Transverse colon (tissue), 4 donors: ENCODE results near the gene KRTAP10-1. TPM values are rescaled to one million over a fixed set of nuclear protein-coding genes. Genes with fewer than 3 reads are reported as not detected.

Experiments
- DNase-seq: peaks from one replicate; pipeline ENCODE4 v3.0.0-alpha.2; 2019
- H3K27ac ChIP-seq, 4 donors: fragments of 200-600 bp; sonication (generic); 2 replicates each; pipeline ENCODE4 v1.5.1; 2016 to 2018; ENCODE audit warnings: inconsistent platforms in 4 of 4
- H3K27me3 ChIP-seq: fragments of 200-600 bp; sonication (generic); 2 replicates; pipeline ENCODE4 v1.5.1; 2017; ENCODE audit warnings: inconsistent platforms
- H3K36me3 ChIP-seq, 4 donors: fragments of 200-600 bp; sonication (generic); 2 replicates each; pipeline ENCODE4 v1.5.1; 2017 to 2019; ENCODE audit warnings: inconsistent platforms in 4 of 4
- H3K4me1 ChIP-seq, 4 donors: fragments of 200-600 bp; sonication (generic); 2 replicates each; pipeline ENCODE4 v1.5.1; 2017 to 2020; ENCODE audit warnings: inconsistent platforms in 4 of 4
- H3K4me3 ChIP-seq, 4 donors: fragments of 200-600 bp; sonication (generic); 1 replicate in 1 of 4; 2 replicates in 3 of 4; pipeline versions ENCODE4 v1.5.1 to v1.6.1; 2017 to 2019; ENCODE audit warnings: inconsistent platforms in 4 of 4
- H3K9me3 ChIP-seq, 2 donors: fragments of 200-600 bp; sonication (generic); 2 replicates each; pipeline ENCODE4 v1.5.1; 2017 to 2019; ENCODE audit warnings: inconsistent platforms in 2 of 2
- EP300 ChIP-seq: sonication (generic); formaldehyde crosslinking; IDR thresholded peaks from one replicate; pipeline ENCODE4 v1.6.1; 2017; ENCODE audit warnings: antibody characterized with exemption, low read depth
- POLR2A ChIP-seq: fragments of 450-650 bp; IDR thresholded peaks from one replicate; pipeline ENCODE4 v1.6.1; 2016; ENCODE audit warnings: antibody characterized with exemption, mild to moderate bottlenecking, moderate library complexity
- POLR2AphosphoS5 ChIP-seq, 3 donors: sonication (generic); formaldehyde crosslinking; IDR thresholded peaks; one replicate each; pipeline ENCODE4 v1.6.1; 2016; ENCODE audit warnings: antibody characterized with exemption in 3 of 3
- WGBS, 2 donors: methylation state at CpG; one replicate each; pipeline ENCODE4 v1.1.5; 2018; ENCODE audit warnings: low coverage in 1 of 2; 5-methylcytosine and 5-hydroxymethylcytosine counted together
- in situ Hi-C, 4 donors: fragments of 200-750 bp; cut with MboI; loops; one replicate each; pipeline versions ENCODE4 v1.15.0 to v1.15.1; 2017; ENCODE audit warnings: low sequenced_read_pairs in 3 of 4, low pct_ligation_motif_present in 1 of 4, low pct_unique_long_range_greater_than_20kb in 1 of 4
- intact Hi-C: fragments of 100-400 bp; cut with DNase I; formaldehyde crosslinking; loops from one replicate; pipeline ENCODE4 v1.15.1; 2023; ENCODE audit warnings: low total_unique reads
- total RNA-seq, 4 donors: library from RNA; depleted of rRNA; stranded (reverse); fragments of >200 nt; gene quantifications; one replicate each; pipeline ENCODE4 v1.1.0, GENCODE V29; 2016
- TF ChIP-seq, protein P1 (sequence below), 5 experiments: fragments of 200-600 bp in 3 of 5; fragments of 450-650 bp in 2 of 5; sonication (generic) in 3 of 5; IDR thresholded peaks; 1 replicate in 2 of 5; 2 replicates in 3 of 5; pipeline ENCODE4 v1.5.1; 2016 to 2017; ENCODE audit warnings: antibody characterized with exemption in 5 of 5, inconsistent platforms in 3 of 5, mild to moderate bottlenecking in 2 of 5, moderate library complexity in 1 of 5

Gene KRTAP10-1
- total RNA-seq: not detected

DNA sequence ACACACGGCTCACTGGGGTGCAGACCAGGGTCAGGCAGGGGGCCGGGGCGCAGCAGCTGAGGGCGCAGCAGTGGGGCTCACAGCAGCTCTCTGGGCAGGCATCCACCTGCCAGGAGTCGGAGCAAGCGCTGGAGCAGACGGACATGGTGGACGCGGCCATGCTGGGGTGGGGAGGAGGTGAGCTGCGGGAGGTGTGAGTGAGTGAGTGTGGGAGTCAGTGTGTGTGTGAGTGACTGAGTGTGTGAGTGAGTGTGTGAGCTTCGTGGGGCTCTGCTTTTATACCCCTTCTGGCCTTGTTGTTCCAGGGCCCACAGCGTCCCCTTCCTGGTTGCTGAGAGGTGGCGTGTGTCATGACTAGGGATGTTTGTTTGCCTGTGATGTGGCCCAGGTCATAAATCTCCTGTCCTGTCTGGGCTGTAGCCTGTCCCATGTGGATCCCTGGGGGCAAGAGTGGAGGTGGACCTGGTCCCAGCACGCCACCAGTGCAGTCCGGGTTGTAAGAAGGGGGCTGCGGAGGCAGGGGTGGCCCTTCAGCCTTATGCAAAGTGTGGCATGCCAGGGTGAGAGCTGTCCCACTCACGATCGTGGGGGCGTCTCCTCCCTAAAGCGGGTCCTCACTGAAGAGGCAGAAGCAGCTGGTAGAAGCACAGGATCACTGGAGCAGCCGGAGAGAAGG, at the start of gene KRTAP10-1:
Gene KRTAP10-1, minus strand, starts transcription at position 205 of the 676 bp plus-strand sequence. Its CDS starts 45 bp downstream, at position 160.
- Histone ChIP-seq H3K27ac (no peak within 1 kb of the TSS), H3K4me1 (no peaks in the 10 kb centered on the region), H3K4me3 (no peak within 1 kb of the TSS), H3K9me3 (peaks cover 0 to 4% of the 10 kb centered on the region in 2 donors), H3K27me3 (peaks cover 6% of the 10 kb centered on the region), H3K36me3 (no peaks in the 10 kb centered on the region)
- WGBS, 2 donors: 75% methylated on average over 18 of the region's 21 CpGs; no CpG with 5 or more reads in 1 of the 2 donors
- DNase-seq: no peak
- intact Hi-C loops: no loop called here
- in situ Hi-C loops: no loop called here
- TF ChIP-seq POLR2AphosphoS5 (IDR thresholded peaks at IDR 0.05) (no peak), POLR2A (no peak), EP300 (no peak)

GRCh38 chr21:44589094-44589493, 49.1 kb upstream of the KRTAP10-1 start:
- no peak for TF ChIP-seq POLR2A
- TF ChIP-seq, protein P1, sequence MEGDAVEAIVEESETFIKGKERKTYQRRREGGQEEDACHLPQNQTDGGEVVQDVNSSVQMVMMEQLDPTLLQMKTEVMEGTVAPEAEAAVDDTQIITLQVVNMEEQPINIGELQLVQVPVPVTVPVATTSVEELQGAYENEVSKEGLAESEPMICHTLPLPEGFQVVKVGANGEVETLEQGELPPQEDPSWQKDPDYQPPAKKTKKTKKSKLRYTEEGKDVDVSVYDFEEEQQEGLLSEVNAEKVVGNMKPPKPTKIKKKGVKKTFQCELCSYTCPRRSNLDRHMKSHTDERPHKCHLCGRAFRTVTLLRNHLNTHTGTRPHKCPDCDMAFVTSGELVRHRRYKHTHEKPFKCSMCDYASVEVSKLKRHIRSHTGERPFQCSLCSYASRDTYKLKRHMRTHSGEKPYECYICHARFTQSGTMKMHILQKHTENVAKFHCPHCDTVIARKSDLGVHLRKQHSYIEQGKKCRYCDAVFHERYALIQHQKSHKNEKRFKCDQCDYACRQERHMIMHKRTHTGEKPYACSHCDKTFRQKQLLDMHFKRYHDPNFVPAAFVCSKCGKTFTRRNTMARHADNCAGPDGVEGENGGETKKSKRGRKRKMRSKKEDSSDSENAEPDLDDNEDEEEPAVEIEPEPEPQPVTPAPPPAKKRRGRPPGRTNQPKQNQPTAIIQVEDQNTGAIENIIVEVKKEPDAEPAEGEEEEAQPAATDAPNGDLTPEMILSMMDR (IDR thresholded peaks at IDR 0.05): no peak
- no peak for TF ChIP-seq EP300
- no peak for TF ChIP-seq POLR2AphosphoS5 (IDR thresholded peaks at IDR 0.05)
- in situ Hi-C loops (loop anchor here in 2 of 4 donors (25.0 kb wide), 1 partner anchor 98 kb away; the partner anchor contains the start of genes KRTAP10-12 (in 2 of the 2) and KRTAP12-1 (in 2 of the 2)), intact Hi-C loops (no loop called here)
- Histone ChIP-seq H3K36me3 (no peaks in the 10 kb centered on the region), H3K27ac (no peak overlapping the region), H3K27me3 (peaks cover 54% of the 10 kb centered on the region), H3K4me1 (no peaks in the 10 kb centered on the region), H3K9me3 (no peaks in the 10 kb centered on the region), H3K4me3 (no peak overlapping the region)
- 86 to 100% methylated on average over 1 to 2 of the region's 2 CpGs for WGBS, 2 donors
- DNase-seq: no peak

GRCh38 chr21:44585892-44586291, 45.9 kb upstream of the KRTAP10-1 start:
- DNase-seq: no peak
- Histone ChIP-seq H3K27ac (no peak overlapping the region), H3K4me1 (no peaks in the 10 kb centered on the region), H3K36me3 (no peaks in the 10 kb centered on the region), H3K4me3 (no peak overlapping the region), H3K27me3 (peaks cover 31% of the 10 kb centered on the region), H3K9me3 (peaks cover 7 to 9% of the 10 kb centered on the region in 2 donors)
- in situ Hi-C loops: loop anchor here in 2 of 4 donors (25.0 kb wide), 1 partner anchor 101 kb away; the partner anchor contains the start of genes KRTAP10-12 (in 2 of the 2) and KRTAP12-1 (in 2 of the 2)
- no peak for TF ChIP-seq POLR2AphosphoS5 (IDR thresholded peaks at IDR 0.05)
- no peak for TF ChIP-seq POLR2A
- TF ChIP-seq, protein P1 (IDR thresholded peaks at IDR 0.05): no peak
- TF ChIP-seq EP300: no peak
- 82% methylated on average over 3 of the region's 3 CpGs; no CpG with 5 or more reads in 1 of the 2 donors for WGBS, 2 donors
- intact Hi-C loops: no loop called here

GRCh38 chr21:44583800-44584147, 43.8 kb upstream of the KRTAP10-1 start:
- Histone ChIP-seq H3K4me1 (no peaks in the 10 kb centered on the region), H3K9me3 (peaks cover 9 to 12% of the 10 kb centered on the region in 2 donors), H3K4me3 (no peak overlapping the region), H3K27ac (no peak overlapping the region), H3K36me3 (no peaks in the 10 kb centered on the region), H3K27me3 (peaks cover 17% of the 10 kb centered on the region)
- in situ Hi-C loops: loop anchor here in 2 of 4 donors (25.0 kb wide), 1 partner anchor 104 kb away; the partner anchor contains the start of genes KRTAP10-12 (in 2 of the 2) and KRTAP12-1 (in 2 of the 2)
- WGBS, 2 donors: 72 to 74% methylated on average over 5 to 6 of the region's 6 CpGs
- DNase-seq: no peak
- intact Hi-C loops: no loop called here
- TF ChIP-seq EP300: no peak
- TF ChIP-seq, protein P1 (IDR thresholded peaks at IDR 0.05): no peak
- no peak for TF ChIP-seq POLR2AphosphoS5 (IDR thresholded peaks at IDR 0.05)
- TF ChIP-seq POLR2A: no peak
